Ishikawa (cell line): ENCODE results near the gene COL27A1.

ENCODE experiments used
- CEBPB ChIP-seq: IDR thresholded peaks from 2 replicates; pipeline ENCODE4 v1.6.1; 2012
- CREB1 ChIP-seq: IDR thresholded peaks from 2 replicates; pipeline ENCODE4 v1.6.1; 2012; ENCODE audit warnings: low read depth
- EP300 ChIP-seq: IDR thresholded peaks from 2 replicates; pipeline ENCODE4 v1.6.1; 2012; ENCODE audit warnings: borderline replicate concordance
- FOXM1 ChIP-seq: IDR thresholded peaks from 2 replicates; pipeline ENCODE4 v1.6.1; 2012; ENCODE audit warnings: low read depth, borderline replicate concordance
- NFIC ChIP-seq: IDR thresholded peaks from 2 replicates; pipeline ENCODE4 v1.6.1; 2012
- RAD21 ChIP-seq: IDR thresholded peaks from 2 replicates; pipeline ENCODE4 v1.6.1; 2012; ENCODE audit warnings: low read depth
- TAF1 ChIP-seq: IDR thresholded peaks from 2 replicates; pipeline ENCODE4 v1.6.1; 2012; ENCODE audit warnings: low read depth, mild to moderate bottlenecking
- TCF12 ChIP-seq: IDR thresholded peaks from 2 replicates; pipeline ENCODE4 v1.6.1; 2012; ENCODE audit warnings: low read depth
- YY1 ChIP-seq: IDR thresholded peaks from 2 replicates; pipeline ENCODE4 v1.6.1; 2012; ENCODE audit warnings: low read depth
- ZBTB7A ChIP-seq: IDR thresholded peaks from 2 replicates; pipeline ENCODE4 v1.6.1; 2012; ENCODE audit warnings: low read depth
- TF ChIP-seq, protein P1 (sequence below): IDR thresholded peaks from 2 replicates; pipeline ENCODE4 v1.6.1; 2012
- TF ChIP-seq, protein P2 (sequence below): IDR thresholded peaks from 2 replicates; pipeline ENCODE4 v1.6.1; 2012; ENCODE audit warnings: low read depth, mild to moderate bottlenecking

DNA sequence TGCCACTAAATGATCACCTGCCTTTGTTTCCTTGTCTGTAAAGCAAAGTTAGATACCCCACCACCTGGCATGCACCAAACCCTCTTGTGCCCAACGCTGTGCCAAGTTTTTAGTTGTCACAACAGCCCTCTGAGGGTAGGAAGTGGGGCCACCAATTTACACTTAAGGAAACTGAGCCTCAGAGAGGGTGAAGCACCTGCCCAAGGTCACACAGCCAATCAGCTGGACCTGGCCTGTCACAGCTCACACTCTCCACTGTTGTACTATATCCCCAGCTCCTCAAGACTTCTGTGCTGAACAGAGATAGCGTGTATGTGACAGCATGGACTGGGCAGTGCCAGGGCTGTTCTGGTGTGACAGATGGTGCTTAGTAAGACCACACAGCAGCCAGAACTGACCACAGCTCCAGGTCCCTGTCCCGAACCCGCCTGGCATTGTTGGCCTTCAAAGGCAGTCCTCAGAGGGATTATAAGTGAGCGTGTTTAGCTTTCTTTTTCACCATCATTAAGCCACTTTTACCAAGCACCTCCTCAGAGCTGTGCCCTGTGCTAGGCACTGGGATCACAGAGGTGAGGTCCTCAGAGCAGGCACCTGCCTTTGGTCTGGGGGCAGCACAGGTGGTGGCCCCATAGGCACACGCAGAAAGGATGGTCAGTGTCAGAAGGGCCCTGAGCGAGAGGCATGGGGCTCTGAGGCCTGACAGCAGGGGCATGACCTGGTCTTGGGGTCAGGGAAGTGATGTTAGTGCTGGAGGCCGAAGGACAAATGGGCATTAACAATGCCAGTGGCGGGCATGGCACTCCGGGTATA, 71.1 kb downstream of the COL27A1 start:
- TF ChIP-seq, protein P1, sequence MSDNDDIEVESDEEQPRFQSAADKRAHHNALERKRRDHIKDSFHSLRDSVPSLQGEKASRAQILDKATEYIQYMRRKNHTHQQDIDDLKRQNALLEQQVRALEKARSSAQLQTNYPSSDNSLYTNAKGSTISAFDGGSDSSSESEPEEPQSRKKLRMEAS, result no peak
- TF ChIP-seq CREB1 (no peak), TAF1 (no peak), EP300 (no peak), RAD21 (no peak), YY1 (no peak), CEBPB (no peak), ZBTB7A (no peak), NFIC (no peak), FOXM1 (no peak), TCF12 (no peak)
- TF ChIP-seq, protein P2, sequence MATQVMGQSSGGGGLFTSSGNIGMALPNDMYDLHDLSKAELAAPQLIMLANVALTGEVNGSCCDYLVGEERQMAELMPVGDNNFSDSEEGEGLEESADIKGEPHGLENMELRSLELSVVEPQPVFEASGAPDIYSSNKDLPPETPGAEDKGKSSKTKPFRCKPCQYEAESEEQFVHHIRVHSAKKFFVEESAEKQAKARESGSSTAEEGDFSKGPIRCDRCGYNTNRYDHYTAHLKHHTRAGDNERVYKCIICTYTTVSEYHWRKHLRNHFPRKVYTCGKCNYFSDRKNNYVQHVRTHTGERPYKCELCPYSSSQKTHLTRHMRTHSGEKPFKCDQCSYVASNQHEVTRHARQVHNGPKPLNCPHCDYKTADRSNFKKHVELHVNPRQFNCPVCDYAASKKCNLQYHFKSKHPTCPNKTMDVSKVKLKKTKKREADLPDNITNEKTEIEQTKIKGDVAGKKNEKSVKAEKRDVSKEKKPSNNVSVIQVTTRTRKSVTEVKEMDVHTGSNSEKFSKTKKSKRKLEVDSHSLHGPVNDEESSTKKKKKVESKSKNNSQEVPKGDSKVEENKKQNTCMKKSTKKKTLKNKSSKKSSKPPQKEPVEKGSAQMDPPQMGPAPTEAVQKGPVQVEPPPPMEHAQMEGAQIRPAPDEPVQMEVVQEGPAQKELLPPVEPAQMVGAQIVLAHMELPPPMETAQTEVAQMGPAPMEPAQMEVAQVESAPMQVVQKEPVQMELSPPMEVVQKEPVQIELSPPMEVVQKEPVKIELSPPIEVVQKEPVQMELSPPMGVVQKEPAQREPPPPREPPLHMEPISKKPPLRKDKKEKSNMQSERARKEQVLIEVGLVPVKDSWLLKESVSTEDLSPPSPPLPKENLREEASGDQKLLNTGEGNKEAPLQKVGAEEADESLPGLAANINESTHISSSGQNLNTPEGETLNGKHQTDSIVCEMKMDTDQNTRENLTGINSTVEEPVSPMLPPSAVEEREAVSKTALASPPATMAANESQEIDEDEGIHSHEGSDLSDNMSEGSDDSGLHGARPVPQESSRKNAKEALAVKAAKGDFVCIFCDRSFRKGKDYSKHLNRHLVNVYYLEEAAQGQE, result no peak
